ENCODE results near the gene ISLR.
"Not testable (repeated sequence)": the region's sequence is repeated elsewhere in the genome, so short reads cannot be mapped to it uniquely, and the experiment has no call there.

Gene ISLR

GRCh38 chr15:74136814-74137536 is 36.5 kb upstream of the ISLR start:
- no peak for DNase-seq (ENCODE audit: low read depth)

- no peak for DNase-seq (ENCODE audit: low read depth)
Measured at GRCh38 chr15:74137537-74137894, 36.0 kb upstream of the ISLR start.

DNA sequence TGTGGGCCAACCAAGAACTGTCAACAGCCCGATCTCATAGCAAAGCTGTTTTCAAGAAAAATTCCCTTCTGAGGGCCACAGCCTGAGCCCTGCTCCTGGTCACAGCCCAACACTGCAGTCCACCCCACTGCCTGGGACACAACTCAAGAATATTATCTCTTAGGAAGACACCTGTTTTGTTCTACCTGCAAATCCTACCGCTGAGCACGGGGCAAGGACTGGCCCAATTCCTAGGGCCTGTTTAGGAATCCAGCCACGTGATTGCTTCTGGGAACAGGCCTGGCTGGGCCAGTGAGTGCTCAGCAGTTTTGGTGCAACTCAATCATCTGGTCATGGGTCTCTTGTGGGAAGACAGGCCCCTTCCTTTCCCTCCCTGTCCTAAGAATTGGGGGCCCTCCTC is 34.9 kb upstream of the ISLR start:
- DNase-seq (ENCODE audit: low read depth), result no peak

GRCh38 chr15:74141591-74141990 is 31.9 kb upstream of the ISLR start:
- no peak for DNase-seq (ENCODE audit: low read depth)

GRCh38 chr15:74144153-74144775 is 29.2 kb upstream of the ISLR start:
- DNase-seq (ENCODE audit: low read depth), result no peak

- no peak for DNase-seq (ENCODE audit: low read depth)
Measured at GRCh38 chr15:74146277-74146800, 27.2 kb upstream of the ISLR start.

GRCh38 chr15:74147051-74147450 is 26.5 kb upstream of the ISLR start:
- no peak for DNase-seq (ENCODE audit: low read depth)

GRCh38 chr15:74155766-74156417 is 17.6 kb upstream of the ISLR start:
- no peak for DNase-seq (ENCODE audit: low read depth)

GRCh38 chr15:74156678-74157411 is 16.7 kb upstream of the ISLR start:
- no peak for DNase-seq (ENCODE audit: low read depth)

DNA sequence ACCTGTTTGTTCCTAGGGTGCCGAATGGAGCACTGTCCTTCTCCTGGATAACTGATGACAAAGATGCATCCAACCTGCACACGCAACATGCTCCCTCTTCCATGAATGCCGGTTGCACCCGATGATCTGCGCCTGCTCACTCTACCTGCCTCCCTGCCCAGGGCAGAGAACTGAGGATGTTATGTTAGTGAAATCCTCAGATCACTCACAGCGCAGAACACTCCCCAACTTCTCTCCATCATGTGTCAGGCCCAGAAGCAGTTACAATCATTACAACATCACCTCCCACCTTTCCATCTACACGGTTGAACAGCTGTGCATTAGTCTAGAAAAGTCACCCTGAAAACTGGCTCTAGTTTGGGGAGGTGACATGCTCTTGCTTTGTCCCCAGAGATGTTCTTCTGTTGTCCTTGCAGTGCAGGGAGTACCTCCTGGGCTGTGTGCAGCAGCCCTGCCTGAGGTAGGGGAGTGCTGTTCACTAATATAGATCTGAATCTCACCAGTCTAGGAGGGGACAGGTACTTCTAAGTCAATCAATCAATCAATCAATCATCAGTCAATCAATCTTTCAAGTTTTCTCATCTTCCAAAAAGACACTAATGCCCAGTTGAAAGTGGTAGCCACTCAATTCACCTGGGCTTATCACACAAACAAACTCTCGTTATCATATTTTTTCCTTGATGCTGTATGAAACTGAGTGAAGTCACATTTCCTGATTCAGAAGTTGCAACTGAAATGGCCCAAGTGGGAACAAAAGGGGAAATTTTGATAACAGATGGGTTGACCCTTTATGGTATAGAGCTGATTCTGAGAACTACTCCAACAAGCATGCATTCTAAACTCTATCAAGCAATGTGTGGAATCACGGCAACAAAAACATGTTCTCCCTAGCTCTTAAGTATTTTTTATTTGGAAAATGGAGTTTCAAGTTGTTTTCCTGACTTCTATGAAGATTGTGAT is 15.4 kb upstream of the ISLR start:
- DNase-seq (ENCODE audit: low read depth), result no peak

GRCh38 chr15:74158855-74159650 is 14.5 kb upstream of the ISLR start:
- DNase-seq (ENCODE audit: low read depth), result no peak

GRCh38 chr15:74159773-74160172 is 13.7 kb upstream of the ISLR start:
- DNase-seq (ENCODE audit: low read depth), result no peak

GRCh38 chr15:74160390-74160789 is 13.1 kb upstream of the ISLR start:
- DNase-seq (ENCODE audit: low read depth), result not testable (repeated sequence)

DNA sequence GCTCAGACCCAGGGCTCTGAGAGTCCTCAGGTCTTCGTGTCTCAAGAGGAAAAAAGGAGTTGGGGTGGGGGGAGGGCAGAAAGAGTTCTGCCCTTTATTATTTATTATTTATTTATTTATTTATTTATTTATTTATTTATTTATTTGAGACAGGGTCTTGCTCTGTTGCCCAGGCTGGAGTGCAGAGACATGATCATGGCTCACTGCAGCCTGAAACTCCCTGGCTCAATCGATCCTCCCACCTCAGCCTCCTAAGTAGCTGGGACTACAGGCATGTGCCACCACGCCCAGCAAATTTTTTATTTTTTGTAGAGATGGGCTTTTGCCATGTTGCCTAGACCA is 11.3 kb upstream of the ISLR start:
- not testable (repeated sequence) for DNase-seq (ENCODE audit: low read depth)

GRCh38 chr15:74165461-74165860 is 8.0 kb upstream of the ISLR start:
- no peak for DNase-seq (ENCODE audit: low read depth)

- no peak for DNase-seq (ENCODE audit: low read depth)
Measured at GRCh38 chr15:74167891-74168331, 5.6 kb upstream of the ISLR start.

DNA sequence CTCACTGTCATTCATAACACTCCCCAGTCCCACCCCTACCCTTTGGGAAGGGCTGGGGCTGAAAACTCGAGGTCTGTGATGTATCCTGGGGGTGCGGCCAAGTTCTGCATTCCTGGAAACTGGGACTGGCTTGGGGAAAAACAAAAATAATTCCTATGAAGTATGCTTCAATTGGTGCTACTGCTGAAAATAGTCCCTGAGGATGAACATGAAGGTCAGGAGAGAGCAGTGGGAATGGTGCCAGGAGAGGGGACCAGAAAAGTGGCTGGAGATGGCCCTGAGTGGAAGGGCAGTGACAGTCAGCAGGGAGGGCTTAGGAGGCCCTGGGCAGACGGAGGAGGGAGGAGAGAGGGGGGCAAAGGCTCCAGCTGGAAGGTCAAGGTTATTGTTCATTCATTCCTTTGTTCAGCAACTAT is 4.8 kb upstream of the ISLR start:
- no peak for DNase-seq (ENCODE audit: low read depth)

GRCh38 chr15:74170071-74170844 is 3.3 kb upstream of the ISLR start:
- no peak for DNase-seq (ENCODE audit: low read depth)

DNA sequence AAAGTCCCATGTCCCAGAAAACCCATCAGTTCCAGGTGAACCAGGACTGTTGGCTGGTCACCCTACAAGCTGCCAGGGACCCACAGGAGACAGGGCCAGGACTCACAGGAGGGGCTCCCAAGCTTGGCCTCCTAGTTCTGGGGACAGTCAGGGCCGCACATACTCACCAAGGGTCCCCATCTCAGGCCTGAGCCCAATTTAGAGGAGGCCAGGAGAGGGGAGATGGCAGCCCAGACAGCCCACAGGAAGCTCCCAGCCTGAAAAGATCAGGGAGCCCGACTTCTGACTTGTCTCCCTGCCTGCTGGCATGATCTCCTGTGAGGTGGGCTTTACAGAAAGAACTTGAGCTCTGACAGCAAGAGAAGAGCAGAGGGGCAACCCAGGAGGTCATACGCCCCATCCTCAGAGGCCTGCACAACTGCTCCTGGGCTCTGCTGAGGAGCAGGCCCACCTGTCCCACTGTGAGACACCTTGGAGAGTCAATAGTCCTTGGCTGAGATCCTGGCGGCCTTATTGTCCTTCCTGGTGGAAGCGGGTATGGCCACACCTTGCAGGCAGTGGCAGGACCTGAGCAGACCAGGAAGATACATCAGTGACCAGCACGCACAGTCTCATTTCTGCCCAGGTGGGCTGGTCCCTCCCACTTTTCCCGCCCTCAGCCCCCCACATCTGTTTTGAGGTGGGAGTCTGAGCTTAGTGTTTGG is 2.5 kb upstream of the ISLR start:
- no peak for DNase-seq (ENCODE audit: low read depth)
